Spinal cord (tissue), 10 donors: ENCODE measurements around the gene CIT. TPM values are rescaled to one million over a fixed set of nuclear protein-coding genes. Genes with fewer than 3 reads are reported as not detected.

ENCODE experiments used
- DNase-seq, 6 donors: peaks; one replicate each; pipeline versions ENCODE4 v3.0.0 to v3.0.0-alpha.2; 2013 to 2015; ENCODE audit warnings: low spot score in 6 of 6, low read depth in 4 of 6
- H3K27ac ChIP-seq: one replicate; pipeline ENCODE4 v1.5.1; 2013; ENCODE audit warnings: low read depth, low read length, control low read depth
- H3K27me3 ChIP-seq: one replicate; pipeline ENCODE4 v1.6.1; 2013; ENCODE audit warnings: low read length; ENCODE audit not compliant: control insufficient read depth, insufficient read depth
- H3K36me3 ChIP-seq: one replicate; pipeline ENCODE4 v1.6.1; 2013; ENCODE audit warnings: low read length; ENCODE audit not compliant: control insufficient read depth, insufficient read depth
- H3K4me1 ChIP-seq: one replicate; pipeline ENCODE4 v1.6.1; 2013; ENCODE audit warnings: low read length; ENCODE audit not compliant: control insufficient read depth, insufficient read depth
- H3K4me3 ChIP-seq: one replicate; pipeline ENCODE4 v1.5.1; 2013; ENCODE audit warnings: low read depth, low read length, control low read depth
- H3K9me3 ChIP-seq: one replicate; pipeline ENCODE4 v1.6.1; 2013; ENCODE audit warnings: low read length; ENCODE audit not compliant: control insufficient read depth, insufficient read depth
- WGBS: methylation state at CpG from one replicate; pipeline ENCODE4 v1.1.5; 2013; ENCODE audit warnings: missing lambda C conversion rate; ENCODE audit not compliant: insufficient coverage; 5-methylcytosine and 5-hydroxymethylcytosine counted together
- polyA plus RNA-seq, 2 donors: library from polyadenylated mRNA; unstranded; fragments of 120-200 nt; gene quantifications; one replicate each; pipeline ENCODE4 v1.2.1, GENCODE V29; 2013; ENCODE audit not compliant: insufficient read length in 2 of 2
- total RNA-seq, 2 donors: library from RNA; depleted of rRNA in 1 of 2; stranded (reverse); fragments of 120-200 nt in 1 of 2; fragments of >200 nt in 1 of 2; gene quantifications; one replicate each; pipeline versions ENCODE4 v1.2.3 to v1.2.4, GENCODE V29; 2013 to 2014
- donor health status: healthy.

Gene CIT
- total and polyA plus RNA-seq, 4 donors = 28.5 to 54.5 (median 45.8) TPM

DNA sequence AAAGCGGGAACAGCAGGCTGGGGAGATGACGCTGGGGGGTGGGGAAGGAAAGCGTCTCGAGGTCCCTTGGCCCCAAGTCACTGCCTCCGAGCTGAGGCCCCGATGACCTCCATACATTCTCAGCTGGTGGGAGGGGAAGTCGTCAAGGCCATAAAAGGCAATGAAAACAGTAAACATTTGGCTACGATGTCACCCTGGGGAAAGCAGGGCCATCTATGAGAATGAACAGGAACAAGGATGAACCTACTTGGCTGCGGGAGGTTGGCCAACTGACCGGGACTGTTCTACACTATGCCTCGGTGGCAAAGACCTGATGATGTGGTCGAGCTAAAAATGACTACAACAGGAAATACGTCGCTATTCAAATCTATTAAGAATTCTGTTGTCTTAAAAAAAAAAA, 189.7 kb downstream of the CIT start:
- no peaks in the 10 kb centered on the region for H3K27me3 ChIP-seq
- DNase-seq = no peak
- no peak overlapping the region for H3K27ac ChIP-seq
- H3K9me3 ChIP-seq = no peaks in the 10 kb centered on the region
- WGBS = 73% methylated on average over 11 of the region's 14 CpGs
- peaks cover 43% of the 10 kb centered on the region for H3K36me3 ChIP-seq
- H3K4me3 ChIP-seq = no peak overlapping the region
- no peaks in the 10 kb centered on the region for H3K4me1 ChIP-seq

- no peaks in the 10 kb centered on the region for H3K27me3 ChIP-seq
- H3K9me3 ChIP-seq = no peaks in the 10 kb centered on the region
- no peak for DNase-seq
- no peaks in the 10 kb centered on the region for H3K4me1 ChIP-seq
- H3K36me3 ChIP-seq = peaks cover 46% of the 10 kb centered on the region
- no peak overlapping the region for H3K4me3 ChIP-seq
- no peak overlapping the region for H3K27ac ChIP-seq
- WGBS = 95% methylated on average over 13 of the region's 13 CpGs
Measured at GRCh38 chr12:119686776-119687175, 190.3 kb downstream of the CIT start.

GRCh38 chr12:119686355-119686754, 190.8 kb downstream of the CIT start:
- DNase-seq = no peak
- Histone ChIP-seq H3K36me3 (peaks cover 51% of the 10 kb centered on the region), H3K9me3 (no peaks in the 10 kb centered on the region), H3K4me1 (no peaks in the 10 kb centered on the region), H3K4me3 (no peak overlapping the region), H3K27ac (no peak overlapping the region), H3K27me3 (no peaks in the 10 kb centered on the region)
- WGBS = 82% methylated on average over 9 of the region's 12 CpGs

GRCh38 chr12:119685375-119685774, 191.7 kb downstream of the CIT start:
- 97% methylated on average over 4 of the region's 4 CpGs for WGBS

DNA sequence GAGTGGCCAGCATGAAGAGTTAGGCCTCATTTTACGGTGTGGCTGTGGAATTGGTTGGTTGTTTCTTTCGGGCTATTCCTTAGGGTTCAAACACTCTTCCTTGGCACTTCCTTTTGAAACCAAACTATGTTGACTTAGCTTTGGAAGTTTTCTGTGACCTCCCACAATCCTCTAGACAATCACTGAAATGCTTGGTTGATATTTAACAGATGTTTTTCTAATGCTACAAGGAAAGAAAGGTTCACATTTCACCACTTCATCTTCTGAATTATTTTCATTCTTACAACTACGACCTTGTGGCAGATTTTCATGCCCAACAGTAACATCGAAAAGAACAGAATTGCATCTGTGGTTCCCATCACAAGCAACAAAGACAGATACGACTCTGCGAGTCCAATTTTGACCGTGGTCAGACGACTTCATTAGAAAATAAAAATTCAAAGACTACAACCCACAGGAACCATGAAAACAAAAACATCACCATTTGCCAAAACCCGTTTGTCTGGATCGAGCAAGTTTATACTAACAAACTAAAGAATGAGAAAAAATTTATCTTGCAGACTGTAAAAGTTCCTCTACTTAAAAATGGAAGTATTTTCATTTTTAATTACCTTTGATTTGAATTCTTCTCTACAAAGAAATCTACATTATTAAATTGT, 192.3 kb downstream of the CIT start:
- H3K4me3 ChIP-seq = no peak overlapping the region
- WGBS = 85% methylated on average over 5 of the region's 10 CpGs
- no peaks in the 10 kb centered on the region for H3K4me1 ChIP-seq
- H3K27ac ChIP-seq = no peak overlapping the region
- H3K36me3 ChIP-seq = peaks cover 55% of the 10 kb centered on the region
- H3K9me3 ChIP-seq = no peaks in the 10 kb centered on the region
- no peak for DNase-seq
- H3K27me3 ChIP-seq = no peaks in the 10 kb centered on the region

More at GRCh38 chr12:119685375-119685774, 191.7 kb downstream of the CIT start:
- Histone ChIP-seq H3K36me3 (peaks cover 55% of the 10 kb centered on the region), H3K27me3 (no peaks in the 10 kb centered on the region), H3K27ac (no peak overlapping the region), H3K4me3 (no peak overlapping the region), H3K4me1 (no peaks in the 10 kb centered on the region), H3K9me3 (no peaks in the 10 kb centered on the region)
- DNase-seq = no peak

DNA sequence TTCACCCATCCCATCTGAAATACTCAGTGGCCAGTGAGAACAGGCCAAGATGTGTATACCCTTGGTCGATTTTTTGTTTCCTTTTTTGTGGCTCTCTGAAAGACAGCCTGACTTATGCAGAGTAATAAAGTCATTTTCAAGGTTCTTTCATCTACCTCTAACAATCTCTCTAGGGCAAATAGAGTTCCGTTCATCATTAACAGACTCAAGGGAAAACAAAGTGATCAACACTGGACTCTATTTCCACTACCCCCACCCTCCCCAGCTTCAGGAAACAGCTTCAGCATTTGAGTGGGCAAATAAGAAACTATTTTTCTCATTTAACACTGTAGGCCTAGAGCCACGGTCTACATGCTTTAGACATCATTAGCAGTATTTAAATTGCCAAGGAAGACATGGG, 193.3 kb downstream of the CIT start:
- Histone ChIP-seq H3K9me3 (no peaks in the 10 kb centered on the region), H3K4me3 (no peak overlapping the region), H3K36me3 (peaks cover 58% of the 10 kb centered on the region), H3K27ac (no peak overlapping the region), H3K27me3 (no peaks in the 10 kb centered on the region), H3K4me1 (no peaks in the 10 kb centered on the region)
- WGBS = 83% methylated on average over 3 of the region's 3 CpGs
- DNase-seq = no peak

DNA sequence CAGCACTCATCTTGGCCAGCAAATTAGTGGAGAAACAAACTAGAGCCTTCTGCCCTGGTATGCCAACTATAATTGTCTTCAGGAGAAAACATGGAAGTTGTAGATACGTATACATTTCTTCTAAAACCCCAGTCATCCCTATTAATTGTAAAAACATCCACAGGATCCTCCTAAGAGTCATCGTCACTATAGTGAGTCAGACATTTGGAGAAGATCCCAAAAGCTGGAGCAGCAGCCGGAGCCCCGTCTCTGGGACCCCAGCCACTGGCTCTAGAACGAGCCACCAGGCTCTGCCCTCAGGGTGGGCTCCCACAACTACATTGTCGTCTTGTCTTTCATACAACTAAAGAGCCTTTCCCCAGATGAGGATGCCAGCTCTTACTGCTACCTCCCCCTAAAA, 193.7 kb downstream of the CIT start:
- 94% methylated on average over 6 of the region's 6 CpGs for WGBS
- no peaks in the 10 kb centered on the region for H3K27me3 ChIP-seq
- H3K36me3 ChIP-seq = peaks cover 54% of the 10 kb centered on the region
- H3K4me3 ChIP-seq = no peak overlapping the region
- no peak for DNase-seq
- no peaks in the 10 kb centered on the region for H3K4me1 ChIP-seq
- H3K27ac ChIP-seq = no peak overlapping the region
- H3K9me3 ChIP-seq = no peaks in the 10 kb centered on the region

GRCh38 chr12:119682639-119683252, 194.4 kb downstream of the CIT start:
- H3K27ac ChIP-seq = no peak overlapping the region
- DNase-seq = no peak
- H3K9me3 ChIP-seq = no peaks in the 10 kb centered on the region
- no peaks in the 10 kb centered on the region for H3K4me1 ChIP-seq
- WGBS = 76% methylated on average over 2 of the region's 3 CpGs
- H3K36me3 ChIP-seq = peaks cover 50% of the 10 kb centered on the region
- no peak overlapping the region for H3K4me3 ChIP-seq
- no peaks in the 10 kb centered on the region for H3K27me3 ChIP-seq

- WGBS = 72% methylated on average over 2 of the region's 9 CpGs
- no peaks in the 10 kb centered on the region for H3K9me3 ChIP-seq
- H3K4me1 ChIP-seq = no peaks in the 10 kb centered on the region
- H3K27me3 ChIP-seq = no peaks in the 10 kb centered on the region
- H3K27ac ChIP-seq = no peak overlapping the region
- peaks cover 51% of the 10 kb centered on the region for H3K36me3 ChIP-seq
- no peak for DNase-seq
- H3K4me3 ChIP-seq = no peak overlapping the region
Measured at GRCh38 chr12:119681728-119682638, 195.1 kb downstream of the CIT start.
